Sigmoid colon (tissue), 7 donors: ENCODE data around the gene IGSF9B. TPM values are rescaled to one million over a fixed set of nuclear protein-coding genes. Genes with fewer than 3 reads are reported as not detected.

Experiments used
- DNase-seq: peaks from one replicate; pipeline ENCODE4 v3.0.0-alpha.2; 2019
- H3K27ac ChIP-seq, 4 donors: fragments of 200-600 bp; sonication (generic); one replicate each; pipeline ENCODE4 v1.5.1; 2016 to 2019; ENCODE audit warnings: mild to moderate bottlenecking in 1 of 4
- H3K27me3 ChIP-seq, 3 donors: fragments of 200-600 bp; sonication (generic); one replicate each; pipeline ENCODE4 v1.5.1; 2019; ENCODE audit warnings: mild to moderate bottlenecking in 1 of 3
- H3K36me3 ChIP-seq, 4 donors: fragments of 200-600 bp; sonication (generic); one replicate each; pipeline ENCODE4 v1.5.1; 2016 to 2019
- H3K4me1 ChIP-seq, 4 donors: fragments of 200-600 bp; sonication (generic); one replicate each; pipeline ENCODE4 v1.5.1; 2017 to 2019
- H3K4me3 ChIP-seq, 4 donors: fragments of 200-600 bp; sonication (generic); one replicate each; pipeline ENCODE4 v1.5.1; 2017 to 2019; ENCODE audit warnings: mild to moderate bottlenecking in 2 of 4, moderate library complexity in 1 of 4
- H3K9me3 ChIP-seq, 4 donors: fragments of 200-600 bp in 3 of 4; sonication (generic) in 3 of 4; one replicate each; pipeline versions ENCODE4 v1.5.1 to v1.6.1; 2013 to 2019
- EP300 ChIP-seq, 4 donors: sonication (generic); formaldehyde crosslinking; IDR thresholded peaks; one replicate each; pipeline ENCODE4 v1.6.1; 2017; ENCODE audit warnings: antibody characterized with exemption in 4 of 4
- POLR2A ChIP-seq, 2 donors: fragments of 450-650 bp; IDR thresholded peaks; one replicate each; pipeline ENCODE4 v1.6.1; 2016; ENCODE audit warnings: antibody characterized with exemption in 2 of 2, mild to moderate bottlenecking in 2 of 2, moderate library complexity in 2 of 2
- POLR2AphosphoS5 ChIP-seq, 4 donors: sonication (generic); formaldehyde crosslinking; IDR thresholded peaks; one replicate each; pipeline ENCODE4 v1.6.1; 2017; ENCODE audit warnings: antibody characterized with exemption in 4 of 4
- WGBS, 2 donors: extraction: QIAGEN DNeasy Blood & Tissue Kit; methylation state at CpG; one replicate each; pipeline ENCODE4 v1.1.7; 2013; 5-methylcytosine and 5-hydroxymethylcytosine counted together
- intact Hi-C: fragments of 100-400 bp; cut with DNase I; formaldehyde crosslinking; loops from one replicate; pipeline ENCODE4 v1.15.1; 2023
- polyA plus RNA-seq, 3 donors: library from polyadenylated mRNA; stranded (reverse); fragments of 200-250 nt; gene quantifications; one replicate each; pipeline ENCODE4 v1.2.3, GENCODE V29; 2013
- total RNA-seq, 4 donors: library from RNA; depleted of rRNA; stranded (reverse); fragments of >200 nt; gene quantifications; one replicate each; pipeline ENCODE4 v1.1.0, GENCODE V29; 2016
- TF ChIP-seq, protein P1 (sequence below), 4 experiments: fragments of 450-650 bp in 3 of 4; fragments of 200-600 bp in 1 of 4; IDR thresholded peaks; one replicate each; pipeline ENCODE4 v1.5.1; 2016 to 2019; ENCODE audit warnings: antibody characterized with exemption in 4 of 4, mild to moderate bottlenecking in 3 of 4, moderate library complexity in 2 of 4
- donor health status: healthy with polysubstance abuse.
- donor health status: Bipolar disorder and iron deficiency.
- donor health status: healthy.

The IGSF9B gene
- total and polyA plus RNA-seq, 7 donors: under 0.01 to 53.7 (median 14.8) TPM; not detected in 1

DNA sequence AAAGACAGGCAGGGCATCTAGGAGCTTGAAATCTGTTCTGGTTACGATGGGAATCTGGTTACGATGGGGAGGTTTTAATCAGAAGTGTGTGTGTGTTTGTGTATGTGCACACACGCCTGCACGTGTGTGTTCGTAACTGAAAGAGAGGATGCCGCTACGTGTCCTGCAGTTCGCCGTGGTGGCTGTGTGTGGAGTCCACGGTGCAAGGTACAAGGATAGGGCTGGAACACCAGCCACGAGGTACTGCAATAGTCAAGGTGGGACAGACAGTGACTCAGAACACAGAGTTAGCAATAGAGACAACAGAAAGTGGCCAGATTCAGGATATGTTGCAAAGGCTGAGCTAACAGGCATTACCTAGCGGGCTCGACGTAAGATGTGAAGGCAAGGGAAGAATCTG is 46.7 kb downstream of the IGSF9B start:
- Histone ChIP-seq H3K27me3 (no peaks in the 10 kb centered on the region), H3K4me3 (no peak overlapping the region), H3K27ac (no peak overlapping the region), H3K4me1 (no peaks in the 10 kb centered on the region), H3K36me3 (peaks cover 36 to 98% (median 49%) of the 10 kb centered on the region in 4 donors), H3K9me3 (no peaks in the 10 kb centered on the region)
- no peak for TF ChIP-seq POLR2AphosphoS5 (IDR thresholded peaks at IDR 0.05)
- TF ChIP-seq EP300 (IDR thresholded peaks at IDR 0.05): no peak
- no peak for TF ChIP-seq POLR2A (IDR thresholded peaks at IDR 0.05)
- TF ChIP-seq, protein P1, sequence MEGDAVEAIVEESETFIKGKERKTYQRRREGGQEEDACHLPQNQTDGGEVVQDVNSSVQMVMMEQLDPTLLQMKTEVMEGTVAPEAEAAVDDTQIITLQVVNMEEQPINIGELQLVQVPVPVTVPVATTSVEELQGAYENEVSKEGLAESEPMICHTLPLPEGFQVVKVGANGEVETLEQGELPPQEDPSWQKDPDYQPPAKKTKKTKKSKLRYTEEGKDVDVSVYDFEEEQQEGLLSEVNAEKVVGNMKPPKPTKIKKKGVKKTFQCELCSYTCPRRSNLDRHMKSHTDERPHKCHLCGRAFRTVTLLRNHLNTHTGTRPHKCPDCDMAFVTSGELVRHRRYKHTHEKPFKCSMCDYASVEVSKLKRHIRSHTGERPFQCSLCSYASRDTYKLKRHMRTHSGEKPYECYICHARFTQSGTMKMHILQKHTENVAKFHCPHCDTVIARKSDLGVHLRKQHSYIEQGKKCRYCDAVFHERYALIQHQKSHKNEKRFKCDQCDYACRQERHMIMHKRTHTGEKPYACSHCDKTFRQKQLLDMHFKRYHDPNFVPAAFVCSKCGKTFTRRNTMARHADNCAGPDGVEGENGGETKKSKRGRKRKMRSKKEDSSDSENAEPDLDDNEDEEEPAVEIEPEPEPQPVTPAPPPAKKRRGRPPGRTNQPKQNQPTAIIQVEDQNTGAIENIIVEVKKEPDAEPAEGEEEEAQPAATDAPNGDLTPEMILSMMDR (IDR thresholded peaks at IDR 0.05): no peak
- 90 to 93% methylated on average over 14 of the region's 14 CpGs for WGBS, 2 donors
- DNase-seq: no peak
- intact Hi-C loops: no loop called here

DNA sequence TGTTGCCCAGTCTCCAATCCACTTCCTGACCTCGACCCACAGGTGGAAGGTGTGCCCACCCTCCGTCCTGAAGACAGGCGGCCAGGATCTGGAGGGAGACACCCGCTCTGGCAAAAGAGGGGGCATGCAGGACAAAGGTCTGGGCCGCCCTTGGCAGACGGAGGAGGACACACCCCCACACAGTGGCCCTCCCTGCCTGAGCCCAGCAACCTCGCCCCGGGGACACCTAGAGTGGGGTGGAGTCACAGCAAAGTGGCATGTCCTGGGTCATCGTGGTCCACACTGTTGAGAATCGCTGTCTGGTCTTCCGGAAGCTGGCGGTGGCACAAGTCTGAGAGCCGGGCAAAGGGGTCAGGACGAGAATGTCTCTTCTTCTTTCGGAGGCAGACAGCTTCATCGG is 47.9 kb downstream of the IGSF9B start:
- intact Hi-C loops: no loop called here
- WGBS, 2 donors: 86 to 89% methylated on average over 16 of the region's 16 CpGs
- no peak for DNase-seq
- H3K27me3 ChIP-seq: no peaks in the 10 kb centered on the region
- no peaks in the 10 kb centered on the region for H3K9me3 ChIP-seq
- TF ChIP-seq, protein P1 (IDR thresholded peaks at IDR 0.05): no peak
- no peak for TF ChIP-seq EP300 (IDR thresholded peaks at IDR 0.05)
- no peak for TF ChIP-seq POLR2AphosphoS5 (IDR thresholded peaks at IDR 0.05)
- TF ChIP-seq POLR2A (IDR thresholded peaks at IDR 0.05): no peak
- H3K36me3 ChIP-seq: peaks cover 35 to 91% (median 49%) of the 10 kb centered on the region in 4 donors
- no peaks in the 10 kb centered on the region for H3K4me1 ChIP-seq
- no peak overlapping the region for H3K4me3 ChIP-seq
- H3K27ac ChIP-seq: no peak overlapping the region

DNA sequence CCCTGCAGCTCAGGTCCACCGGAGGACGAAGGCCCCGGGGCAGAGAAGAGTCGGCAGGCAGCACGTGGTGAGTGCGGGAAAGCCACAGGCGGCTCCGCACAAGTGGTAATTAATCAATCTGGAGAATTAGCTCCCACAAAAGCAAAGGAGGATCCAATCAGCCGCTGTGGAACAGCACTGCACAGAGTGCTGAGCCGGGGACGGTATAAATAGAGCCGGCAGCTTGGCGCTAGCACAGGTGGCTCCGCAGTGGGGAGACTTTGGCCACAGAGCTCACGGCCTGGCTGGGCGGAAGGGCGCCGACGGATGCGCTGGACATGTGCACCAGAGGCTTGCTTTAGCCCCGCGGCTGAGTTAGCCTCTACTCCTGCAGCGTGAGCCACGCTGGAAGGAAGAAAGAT is 48.9 kb downstream of the IGSF9B start:
- DNase-seq: no peak
- intact Hi-C loops: no loop called here
- H3K36me3 ChIP-seq: peaks cover 36 to 91% (median 48%) of the 10 kb centered on the region in 4 donors
- H3K4me1 ChIP-seq: no peaks in the 10 kb centered on the region
- 95 to 96% methylated on average over 24 of the region's 24 CpGs for WGBS, 2 donors
- no peak overlapping the region for H3K27ac ChIP-seq
- no peaks in the 10 kb centered on the region for H3K27me3 ChIP-seq
- H3K9me3 ChIP-seq: no peaks in the 10 kb centered on the region
- H3K4me3 ChIP-seq: no peak overlapping the region
- TF ChIP-seq POLR2A (IDR thresholded peaks at IDR 0.05) (no peak), POLR2AphosphoS5 (IDR thresholded peaks at IDR 0.05) (no peak), EP300 (IDR thresholded peaks at IDR 0.05) (no peak)
- TF ChIP-seq, protein P1 (IDR thresholded peaks at IDR 0.05): no peak

DNA sequence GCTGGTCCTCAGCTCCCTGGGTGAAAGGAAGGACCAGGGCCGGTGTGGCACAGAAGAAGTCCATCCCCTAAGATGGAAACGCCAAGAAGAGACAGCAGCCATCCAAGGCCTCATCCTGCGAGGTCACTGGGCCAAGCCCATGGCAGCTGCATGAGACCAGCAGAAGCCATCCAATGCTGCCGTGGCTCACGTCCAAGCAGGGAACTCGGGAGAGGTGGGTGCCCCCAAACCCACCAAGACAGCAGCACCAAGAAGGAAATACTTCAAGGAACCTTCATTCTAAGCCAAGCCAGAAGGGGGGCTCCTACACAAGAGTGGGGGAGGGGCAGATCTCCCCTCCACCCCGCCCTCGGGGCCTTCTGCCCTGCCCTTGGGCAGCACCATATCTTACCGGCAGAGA is 49.6 kb downstream of the IGSF9B start:
- Histone ChIP-seq H3K27me3 (no peaks in the 10 kb centered on the region), H3K36me3 (peaks cover 36 to 84% (median 48%) of the 10 kb centered on the region in 4 donors), H3K9me3 (no peaks in the 10 kb centered on the region), H3K27ac (no peak overlapping the region), H3K4me3 (no peak overlapping the region), H3K4me1 (no peaks in the 10 kb centered on the region)
- intact Hi-C loops: no loop called here
- 92 to 93% methylated on average over 9 of the region's 9 CpGs for WGBS, 2 donors
- no peak for TF ChIP-seq EP300 (IDR thresholded peaks at IDR 0.05)
- DNase-seq: no peak

DNA sequence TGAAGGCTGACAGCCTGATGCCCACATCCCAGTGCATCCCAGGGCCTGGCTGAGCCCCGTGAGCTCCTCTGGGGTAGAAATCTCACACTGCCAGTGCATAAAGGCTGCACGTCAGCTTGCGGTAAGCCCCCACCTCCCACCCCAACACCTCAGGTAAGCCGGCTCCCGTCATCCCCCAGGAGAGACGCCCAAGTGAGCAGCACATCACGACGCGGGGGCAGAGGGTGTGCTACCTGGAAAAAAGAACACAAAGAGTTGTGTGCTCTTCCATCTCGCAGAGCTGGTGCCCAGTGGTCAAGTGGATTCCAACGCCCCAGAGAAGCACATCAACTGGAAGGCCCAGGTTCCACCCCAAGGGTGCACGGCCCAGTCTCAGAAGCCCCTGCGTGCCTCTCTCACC is 50.0 kb downstream of the IGSF9B start:
- H3K36me3 ChIP-seq: peaks cover 36 to 80% (median 46%) of the 10 kb centered on the region in 4 donors
- H3K27me3 ChIP-seq: no peaks in the 10 kb centered on the region
- no peak overlapping the region for H3K27ac ChIP-seq
- DNase-seq: peak; percentile 41
- H3K9me3 ChIP-seq: no peaks in the 10 kb centered on the region
- TF ChIP-seq, protein P1 (IDR thresholded peaks at IDR 0.05): no peak
- no peak for TF ChIP-seq POLR2AphosphoS5 (IDR thresholded peaks at IDR 0.05)
- no peak for TF ChIP-seq POLR2A (IDR thresholded peaks at IDR 0.05)
- TF ChIP-seq EP300 (IDR thresholded peaks at IDR 0.05): no peak
- H3K4me3 ChIP-seq: no peak overlapping the region
- intact Hi-C loops: no loop called here
- 93 to 95% methylated on average over 13 of the region's 13 CpGs for WGBS, 2 donors
- no peaks in the 10 kb centered on the region for H3K4me1 ChIP-seq
